HK-2 (cell line): ENCODE results near the gene PCIF1.
A peak's percentile ranks its signal among the peaks of the same experiment; 100 is the strongest.

Source experiments
- DNase-seq: peaks from one replicate; pipeline ENCODE4 v3.0.0-alpha.2; 2018; ENCODE audit not compliant: unreplicated experiment

PCIF1 gene

DNA sequence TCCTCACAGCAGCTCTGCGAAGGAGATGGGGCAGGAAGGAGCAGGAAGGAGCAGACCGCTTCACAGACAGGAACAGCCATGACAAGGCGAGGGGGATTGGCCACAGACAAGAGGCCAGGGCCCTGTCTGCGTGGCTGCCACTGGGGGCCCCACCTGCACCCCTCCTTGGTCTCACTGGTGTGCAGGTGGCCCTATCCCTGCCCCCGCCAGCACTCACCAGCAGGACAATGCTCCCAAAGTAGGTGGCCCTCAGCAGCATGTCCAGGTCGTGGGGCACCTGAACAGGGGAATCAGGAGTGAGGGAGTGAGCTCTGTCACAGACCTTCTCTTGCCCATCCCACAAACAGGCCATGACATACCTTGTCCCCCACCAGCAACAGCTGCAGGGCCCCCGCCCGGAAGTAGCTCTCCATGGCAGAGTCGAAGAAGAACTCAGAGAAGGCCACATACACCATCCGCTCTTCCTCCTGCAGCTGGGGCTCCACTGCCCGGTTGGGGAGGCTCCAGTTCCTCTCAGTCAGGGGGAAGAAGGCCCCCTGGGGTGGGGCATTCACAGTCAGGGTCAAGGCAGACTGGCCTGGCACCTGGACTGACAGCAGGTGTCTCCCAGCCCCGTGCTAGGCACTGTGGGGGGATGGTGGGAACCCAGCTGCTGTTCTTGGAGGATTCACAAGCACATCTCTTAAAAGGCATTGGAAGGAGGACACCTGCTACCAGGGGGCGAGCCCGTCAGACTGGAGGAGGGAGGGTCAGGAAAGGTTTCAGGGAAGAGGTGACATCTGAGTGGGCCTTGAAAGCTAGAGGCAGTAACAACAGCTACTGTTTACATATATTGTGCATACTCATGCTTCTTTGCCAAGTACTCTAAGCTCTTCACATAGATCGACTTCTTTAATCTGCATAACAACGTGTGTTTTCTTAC is 29.6 kb upstream of the PCIF1 start:
- DNase-seq = no peak

- DNase-seq = peak; percentile 24
Measured at GRCh38 chr20:45905505-45906079, 28.9 kb upstream of the PCIF1 start.

DNA sequence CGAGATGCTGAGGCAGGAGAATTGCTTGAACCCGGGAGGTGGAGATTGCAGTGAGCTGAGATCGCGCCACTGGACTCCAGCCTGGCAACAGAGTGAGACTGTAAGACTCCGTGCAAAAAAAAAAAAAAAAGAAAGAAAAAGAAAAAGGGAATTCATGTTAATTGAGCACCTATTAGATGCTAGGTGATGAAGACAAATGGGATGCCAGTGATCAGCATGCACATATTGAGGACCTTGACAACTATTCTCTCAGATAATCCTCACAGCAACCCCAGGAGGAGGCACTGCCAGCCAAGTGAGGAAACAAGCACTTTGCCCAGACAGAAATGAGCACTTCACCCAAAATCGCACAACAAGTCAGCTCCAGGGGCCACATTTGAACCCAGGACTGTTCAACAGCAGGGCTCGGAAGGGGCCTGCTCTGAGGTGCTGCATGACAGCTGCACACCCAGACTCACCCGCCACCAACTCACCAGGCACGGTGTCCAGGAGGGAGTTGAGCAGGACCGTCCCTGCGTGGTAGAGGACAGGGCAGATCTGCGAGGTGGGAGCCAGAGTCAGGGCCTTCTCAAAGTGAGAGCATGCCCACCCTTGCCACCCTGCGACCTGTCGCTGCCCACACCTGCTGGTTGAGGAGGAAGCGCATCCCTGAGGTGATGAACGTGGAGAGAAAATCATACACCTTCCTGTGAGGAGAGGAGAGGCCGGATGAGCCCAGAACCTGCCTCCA is 27.1 kb upstream of the PCIF1 start:
- no peak for DNase-seq

- DNase-seq = no peak
Measured at GRCh38 chr20:45908084-45908483, 26.4 kb upstream of the PCIF1 start.

GRCh38 chr20:45909336-45909808 is 25.1 kb upstream of the PCIF1 start:
- DNase-seq = no peak

- no peak for DNase-seq
Measured at GRCh38 chr20:45909817-45910669, 24.4 kb upstream of the PCIF1 start.

GRCh38 chr20:45910670-45911485 is 23.6 kb upstream of the PCIF1 start:
- peak; percentile 92 for DNase-seq

GRCh38 chr20:45911486-45912343 is 22.8 kb upstream of the PCIF1 start, which contains the start of gene PLTP:
Gene PLTP, minus strand, starts transcription at chr20:45912155. Its CDS starts 703 bp downstream, at chr20:45911452.
- DNase-seq = peak; percentile 49

GRCh38 chr20:45912344-45912682 is 22.2 kb upstream of the PCIF1 start:
- DNase-seq = no peak

- DNase-seq = no peak
Measured at GRCh38 chr20:45913116-45913515, 21.4 kb upstream of the PCIF1 start.

DNA sequence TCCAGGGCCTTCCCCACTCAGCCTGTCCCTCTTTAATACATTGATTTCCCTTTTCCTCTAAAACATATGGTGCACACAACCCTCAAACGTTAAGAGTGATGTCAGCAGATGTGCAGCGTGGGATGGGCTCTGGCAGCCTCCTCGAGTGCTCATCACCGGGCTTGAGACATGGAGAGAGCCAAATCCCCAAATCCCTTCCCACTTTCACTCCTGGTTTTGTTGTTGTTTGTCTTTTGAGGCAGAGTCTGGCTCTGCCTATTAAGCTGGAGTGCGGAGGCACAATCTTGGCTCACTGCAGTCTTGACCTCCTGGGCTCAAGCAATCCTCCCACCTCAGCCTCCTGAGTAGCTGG is 16.7 kb upstream of the PCIF1 start:
- no peak for DNase-seq

GRCh38 chr20:45918182-45918737 is 16.2 kb upstream of the PCIF1 start:
- DNase-seq = no peak

DNA sequence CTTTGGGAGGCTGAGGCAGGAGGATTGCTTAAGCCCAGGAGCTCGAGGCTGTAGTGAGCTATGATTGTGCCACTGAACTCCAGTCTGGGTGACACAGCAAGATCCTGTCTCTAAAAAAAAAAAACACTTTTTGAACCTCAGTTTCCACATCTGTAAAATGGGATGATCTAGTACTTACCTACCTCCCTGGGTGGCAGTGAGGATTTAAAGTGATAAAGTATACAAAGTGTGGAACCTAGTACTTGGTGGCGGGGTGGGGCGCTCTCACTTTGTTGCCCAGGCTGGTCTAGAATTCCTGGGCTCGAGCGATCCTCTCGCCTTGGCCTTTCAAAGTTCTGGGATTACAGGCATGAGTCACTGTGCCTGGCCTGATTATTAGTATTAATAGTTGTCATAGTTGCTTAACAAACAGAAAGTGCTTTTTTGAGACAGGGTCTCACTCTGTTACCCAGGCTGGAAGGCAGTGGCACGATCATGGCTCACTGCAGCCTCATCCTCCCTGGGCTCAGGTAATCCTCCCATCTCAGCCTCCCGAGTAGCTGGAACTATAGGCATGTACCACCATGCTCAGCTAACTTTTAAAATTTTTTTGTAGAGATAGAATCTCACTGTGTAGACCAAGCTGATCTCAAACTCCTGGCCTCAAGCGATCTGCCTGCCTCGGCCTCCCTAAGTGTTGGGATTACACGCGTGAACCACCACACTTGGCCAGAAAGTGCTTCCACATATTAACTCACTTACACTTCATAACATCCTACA is 15.5 kb upstream of the PCIF1 start:
- DNase-seq = no peak

DNA sequence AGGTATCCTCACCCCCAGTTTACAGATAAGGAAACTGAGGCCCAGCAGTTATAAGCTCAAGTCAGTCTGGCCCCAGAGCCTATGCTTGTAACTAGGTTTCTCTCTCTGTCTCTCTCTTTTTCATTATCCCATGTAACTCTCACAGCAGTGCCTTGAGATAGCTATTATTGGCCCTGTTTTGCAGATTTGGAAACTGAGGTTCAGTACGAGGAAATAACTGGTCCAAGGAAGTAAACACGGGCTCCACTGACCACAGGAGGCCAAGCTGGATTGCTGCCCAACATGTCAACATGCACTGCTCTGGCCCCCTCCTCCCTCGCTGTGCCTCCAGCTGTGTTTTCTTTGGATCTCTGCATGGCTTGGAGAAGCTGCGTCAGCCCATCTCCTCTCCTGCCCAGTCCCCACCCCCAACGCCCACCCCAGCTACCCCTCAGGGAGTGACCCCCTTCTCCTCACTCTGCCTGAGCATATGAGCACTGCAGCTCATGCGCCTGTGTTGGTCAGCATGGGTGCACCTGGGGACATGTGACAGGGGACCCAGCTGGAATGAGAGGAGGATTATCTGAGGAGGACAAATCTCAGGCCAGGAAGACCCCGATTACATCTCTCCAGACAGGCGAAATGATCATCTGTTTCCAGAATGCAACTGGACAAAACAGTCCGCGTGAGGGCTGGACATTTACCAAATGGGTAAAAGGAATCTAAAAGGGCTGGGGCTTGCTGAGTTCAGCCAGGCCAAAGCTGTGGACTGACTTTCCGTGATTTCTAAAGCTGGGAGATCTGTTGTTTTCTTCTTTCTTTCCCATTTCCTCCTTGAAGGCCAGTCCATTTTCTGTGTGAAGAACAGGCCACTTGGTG is 14.7 kb upstream of the PCIF1 start:
- DNase-seq = no peak

DNA sequence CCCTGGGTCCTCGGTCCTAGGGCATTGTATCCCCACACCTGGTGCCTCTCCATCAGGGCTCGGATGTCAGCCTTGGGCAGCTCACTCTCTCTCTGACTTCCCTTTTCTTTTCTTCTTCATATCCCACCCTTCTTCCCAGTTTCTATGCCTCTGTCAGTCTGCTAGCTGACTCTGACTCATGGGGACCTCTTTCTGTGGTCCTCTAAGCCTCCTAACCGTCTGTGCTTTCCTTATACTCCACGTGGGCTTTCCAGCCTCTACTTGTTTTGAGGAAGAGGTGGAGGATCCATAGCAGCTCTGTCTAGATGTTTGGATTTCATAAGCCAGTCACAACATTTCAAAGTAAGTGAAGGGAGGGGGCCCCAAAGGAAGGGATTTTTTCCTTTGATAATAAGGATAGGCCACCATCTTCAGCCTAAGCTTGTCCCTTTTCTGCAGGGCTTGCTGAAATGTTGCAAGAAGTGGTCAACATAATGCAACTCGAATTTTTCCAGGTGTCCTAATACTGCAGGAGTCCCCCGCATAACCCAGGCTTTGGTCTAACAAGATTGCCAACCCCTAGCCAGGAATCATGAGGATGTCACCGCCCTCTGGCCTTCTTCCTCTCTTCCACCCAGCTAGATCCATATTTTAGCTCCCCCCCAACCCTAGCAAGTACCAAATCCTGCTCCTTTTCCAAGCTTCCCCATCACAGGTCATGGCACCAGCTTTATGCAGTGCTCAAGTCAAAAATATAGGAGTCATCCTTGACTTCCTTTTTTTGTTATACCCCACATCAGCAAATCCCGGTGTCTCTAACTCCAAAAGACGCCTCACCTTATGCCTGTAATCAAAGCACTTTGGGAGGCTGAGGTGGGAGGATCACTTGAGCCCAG is 13.8 kb upstream of the PCIF1 start:
- DNase-seq = no peak

DNA sequence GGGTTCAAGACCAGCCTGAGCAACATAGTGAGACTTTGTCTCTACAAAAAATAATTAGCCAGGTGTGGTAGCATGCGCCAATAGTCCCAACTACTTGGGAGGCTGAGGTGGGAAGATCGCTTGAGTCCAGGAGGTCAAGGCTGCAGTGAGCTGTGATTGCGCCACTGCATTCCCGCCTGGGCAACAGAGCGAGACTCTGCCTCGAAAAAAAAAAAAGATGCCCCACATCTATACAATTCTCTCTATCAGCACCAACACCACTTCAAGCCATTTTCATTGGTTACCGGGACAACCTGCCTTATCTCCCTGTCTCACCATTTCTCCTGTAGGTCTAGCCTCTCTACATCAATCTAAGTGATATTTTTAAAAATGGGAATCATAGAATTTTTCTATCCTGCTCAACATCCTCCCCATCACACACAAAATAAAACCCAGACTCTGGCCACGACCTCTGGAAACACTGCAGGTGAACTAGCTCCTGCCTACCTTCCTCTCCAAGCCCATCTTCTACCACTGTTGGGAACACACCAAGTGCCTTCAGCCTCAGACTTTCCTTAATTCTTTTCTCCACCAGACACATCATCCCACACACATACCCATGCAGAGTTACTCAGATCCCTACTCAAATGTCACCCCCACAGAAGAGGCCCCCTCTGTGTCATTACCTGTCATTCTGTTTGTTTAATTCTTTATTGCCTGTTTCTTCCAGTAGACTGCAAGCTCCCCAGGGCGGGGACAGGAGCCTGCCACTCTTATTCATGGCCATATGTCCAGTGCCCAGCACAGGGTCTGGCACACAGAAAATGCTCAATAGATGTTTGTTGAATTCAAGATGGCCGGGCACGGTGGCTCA is 12.9 kb upstream of the PCIF1 start:
- no peak for DNase-seq
